Measurements from ENCODE around the gene AMTN. TPM values are rescaled to one million over a fixed set of nuclear protein-coding genes. Genes with fewer than 3 reads are reported as not detected.

The AMTN gene
- total RNA-seq, 2 experiments from 2014 or later: not detected

- CTCF ChIA-PET: no interaction called here
- DNase-seq: no peak
These were observed 45.7 kb downstream of the AMTN start for GRCh38 chr4:70564033-70564432.

GRCh38 chr4:70570796-70571195 is 52.4 kb downstream of the AMTN start:
- H3K4me3 Mint-ChIP-seq: no peak overlapping the region
- intact Hi-C loops (cut with DNase I, micrococcal nuclease): no loop called here
- Histone ChIP-seq H3K4me3 (ENCODE audit: low read length) (no peak overlapping the region), H3K36me3 (ENCODE audit: insufficient read depth, low read length) (no peaks in the 10 kb centered on the region), H3K9me3 (ENCODE audit: control insufficient read depth in 1 of 2, insufficient read depth in 1 of 2, low read length in 2 of 2) (peaks cover 0 to 4% of the 10 kb centered on the region in 2 experiments), H3K27me3 (ENCODE audit: control insufficient read depth in 1 of 2, insufficient read depth in 2 of 2, low read length in 2 of 2) (no peaks in the 10 kb centered on the region), H3K27ac (ENCODE audit: low read depth in 1 of 2, low read length in 2 of 2) (no peak overlapping the region), H3K4me1 (ENCODE audit: insufficient read depth, low read length) (no peaks in the 10 kb centered on the region)
- no peak for DNase-seq
- no peak for ATAC-seq (ENCODE audit: poor library complexity)
- TF ChIP-seq CTCF (IDR thresholded peaks at IDR 0.05): no peak
- peaks cover 10% of the 10 kb centered on the region for H3K27me3 Mint-ChIP-seq
- CTCF ChIA-PET: no interaction called here
- H3K9me3 Mint-ChIP-seq: no peaks in the 10 kb centered on the region
- H3K4me1 Mint-ChIP-seq (ENCODE audit: low read depth): no peaks in the 10 kb centered on the region
- POLR2A ChIA-PET: no interaction called here
- H3K27ac Mint-ChIP-seq: no peak overlapping the region
- no peaks in the 10 kb centered on the region for H3K36me3 Mint-ChIP-seq (ENCODE audit: low read depth)

More at GRCh38 chr4:70564033-70564432, 45.7 kb downstream of the AMTN start:
- Mint-ChIP-seq H3K9me3 (no peaks in the 10 kb centered on the region), H3K36me3 (ENCODE audit: low read depth) (no peaks in the 10 kb centered on the region), H3K4me1 (ENCODE audit: low read depth) (peaks cover 5% of the 10 kb centered on the region), H3K4me3 (no peak overlapping the region), H3K27me3 (no peaks in the 10 kb centered on the region), H3K27ac (no peak overlapping the region)
- Histone ChIP-seq H3K27me3 (ENCODE audit: control insufficient read depth in 1 of 2, insufficient read depth in 2 of 2, low read length in 2 of 2) (no peaks in the 10 kb centered on the region), H3K27ac (ENCODE audit: low read depth in 1 of 2, low read length in 2 of 2) (no peak overlapping the region), H3K4me1 (ENCODE audit: insufficient read depth, low read length) (no peaks in the 10 kb centered on the region), H3K36me3 (ENCODE audit: insufficient read depth, low read length) (no peaks in the 10 kb centered on the region), H3K4me3 (ENCODE audit: low read length) (no peak overlapping the region), H3K9me3 (ENCODE audit: control insufficient read depth in 1 of 2, insufficient read depth in 1 of 2, low read length in 2 of 2) (no peaks in the 10 kb centered on the region)
- no peak for TF ChIP-seq CTCF (IDR thresholded peaks at IDR 0.05)
- POLR2A ChIA-PET: no interaction called here
- intact Hi-C loops (cut with DNase I, micrococcal nuclease): no loop called here
- no peak for ATAC-seq (ENCODE audit: poor library complexity)

GRCh38 chr4:70571772-70572171 is 53.4 kb downstream of the AMTN start:
- intact Hi-C loops (cut with DNase I, micrococcal nuclease): no loop called here
- CTCF ChIA-PET: no interaction called here

More at GRCh38 chr4:70571772-70572171, 53.4 kb downstream of the AMTN start:
- no peak overlapping the region for H3K27ac ChIP-seq (ENCODE audit: low read depth in 1 of 2, low read length in 2 of 2)
- Mint-ChIP-seq H3K4me1 (ENCODE audit: low read depth) (no peaks in the 10 kb centered on the region), H3K4me3 (no peak overlapping the region), H3K9me3 (no peaks in the 10 kb centered on the region), H3K27me3 (peaks cover 10% of the 10 kb centered on the region), H3K27ac (no peak overlapping the region), H3K36me3 (ENCODE audit: low read depth) (no peaks in the 10 kb centered on the region)
- H3K9me3 ChIP-seq (ENCODE audit: control insufficient read depth in 1 of 2, insufficient read depth in 1 of 2, low read length in 2 of 2): peaks cover 0 to 4% of the 10 kb centered on the region in 2 experiments
- no peaks in the 10 kb centered on the region for H3K4me1 ChIP-seq (ENCODE audit: insufficient read depth, low read length)
- POLR2A ChIA-PET: no interaction called here
- TF ChIP-seq CTCF (IDR thresholded peaks at IDR 0.05): no peak
- no peak overlapping the region for H3K4me3 ChIP-seq (ENCODE audit: low read length)
- peaks cover 0 to 3% of the 10 kb centered on the region in 2 experiments for H3K27me3 ChIP-seq (ENCODE audit: control insufficient read depth in 1 of 2, insufficient read depth in 2 of 2, low read length in 2 of 2)
- no peak for ATAC-seq (ENCODE audit: poor library complexity)
- no peak for DNase-seq
- no peaks in the 10 kb centered on the region for H3K36me3 ChIP-seq (ENCODE audit: insufficient read depth, low read length)

All from CD4-positive, alpha-beta T cell (primary cell).